Measurements from ENCODE around the gene TOX3. TPM values are rescaled to one million over a fixed set of nuclear protein-coding genes. Genes with fewer than 3 reads are reported as not detected.

TOX3 gene
- total and polyA plus RNA-seq, 4 donors: 1.3 to 3.5 (median 2.4) TPM

GRCh38 chr16:52533296-52533695, 13.6 kb downstream of the TOX3 start:
- Histone ChIP-seq H3K4me3 (ENCODE audit: low read depth in 1 of 3, low read length in 3 of 3) (no peak overlapping the region), H3K36me3 (ENCODE audit: control insufficient read depth in 4 of 4, insufficient read depth in 3 of 4, low read depth in 1 of 4, low read length in 3 of 4) (no peaks in the 10 kb centered on the region), H3K9me3 (ENCODE audit: control insufficient read depth in 4 of 4, low read length in 3 of 4) (no peaks in the 10 kb centered on the region), H3K4me1 (ENCODE audit: control insufficient read depth in 4 of 4, insufficient read depth in 4 of 4, low read length in 3 of 4) (peaks cover 1 to 5% (median 3%) of the 10 kb centered on the region in 4 donors), H3K9ac (ENCODE audit: low read depth in 1 of 2, low read length in 2 of 2) (no peak overlapping the region), H3K27ac (ENCODE audit: low read depth in 1 of 2, low read length in 2 of 2) (no peak overlapping the region), H3K27me3 (ENCODE audit: control insufficient read depth in 4 of 4, insufficient read depth in 4 of 4, low read length in 3 of 4) (no peaks in the 10 kb centered on the region)
- no peak for DNase-seq (ENCODE audit: low spot score)
- TF ChIP-seq RAD21 (IDR thresholded peaks at IDR 0.05): no peak
- TF ChIP-seq GABPA (IDR thresholded peaks at IDR 0.05 in 1 of 2, conservative IDR thresholded peaks at IDR 0.05 in 1 of 2): no peak
- TF ChIP-seq ATF3 (IDR thresholded peaks at IDR 0.05): no peak
- TF ChIP-seq REST (IDR thresholded peaks at IDR 0.05): no peak
- TF ChIP-seq FOXA1 (IDR thresholded peaks at IDR 0.05): no peak
- TF ChIP-seq JUND (IDR thresholded peaks at IDR 0.05): no peak
- no peak for TF ChIP-seq SP1 (IDR thresholded peaks at IDR 0.05)
- no peak for TF ChIP-seq HNF4A (conservative IDR thresholded peaks at IDR 0.05)
- TF ChIP-seq ZBTB33 (IDR thresholded peaks at IDR 0.05): no peak
- no peak for TF ChIP-seq TAF1 (conservative IDR thresholded peaks at IDR 0.05)
- no peak for TF ChIP-seq HNF4G (IDR thresholded peaks at IDR 0.05)
- no peak for TF ChIP-seq YY1 (IDR thresholded peaks at IDR 0.05)
- WGBS: 91% methylated on average over 1 of the region's 1 CpG

GRCh38 chr16:52532384-52532783, 14.6 kb downstream of the TOX3 start:
- TF ChIP-seq HNF4A (conservative IDR thresholded peaks at IDR 0.05) (no peak), GABPA (IDR thresholded peaks at IDR 0.05 in 1 of 2, conservative IDR thresholded peaks at IDR 0.05 in 1 of 2) (no peak), TAF1 (conservative IDR thresholded peaks at IDR 0.05) (no peak), FOXA1 (IDR thresholded peaks at IDR 0.05) (no peak), SP1 (IDR thresholded peaks at IDR 0.05) (no peak), ATF3 (IDR thresholded peaks at IDR 0.05) (no peak), EGR1 (IDR thresholded peaks at IDR 0.05; ENCODE audit: low read depth in 2 of 2) (no peak), NR2F2 (IDR thresholded peaks at IDR 0.05) (no peak), ZBTB33 (IDR thresholded peaks at IDR 0.05) (no peak), MAX (IDR thresholded peaks at IDR 0.05) (no peak), YY1 (IDR thresholded peaks at IDR 0.05) (no peak), HNF4G (IDR thresholded peaks at IDR 0.05) (no peak), REST (IDR thresholded peaks at IDR 0.05) (no peak), CTCF (IDR thresholded peaks at IDR 0.05; ENCODE audit: low read depth, low read length, missing input control) (no peak), RAD21 (IDR thresholded peaks at IDR 0.05) (no peak), JUND (IDR thresholded peaks at IDR 0.05) (no peak), RXRA (IDR thresholded peaks at IDR 0.05) (no peak)
- DNase-seq (ENCODE audit: low spot score): no peak
- peaks cover 1 to 5% (median 3%) of the 10 kb centered on the region in 4 donors for H3K4me1 ChIP-seq (ENCODE audit: control insufficient read depth in 4 of 4, insufficient read depth in 4 of 4, low read length in 3 of 4)
- no peaks in the 10 kb centered on the region for H3K27me3 ChIP-seq (ENCODE audit: control insufficient read depth in 4 of 4, insufficient read depth in 4 of 4, low read length in 3 of 4)
- 87% methylated on average over 8 of the region's 8 CpGs for WGBS
- no peak overlapping the region for H3K27ac ChIP-seq (ENCODE audit: low read depth in 1 of 2, low read length in 2 of 2)
- H3K4me3 ChIP-seq (ENCODE audit: low read depth in 1 of 3, low read length in 3 of 3): no peak overlapping the region
- no peaks in the 10 kb centered on the region for H3K9me3 ChIP-seq (ENCODE audit: control insufficient read depth in 4 of 4, low read length in 3 of 4)
- no peaks in the 10 kb centered on the region for H3K36me3 ChIP-seq (ENCODE audit: control insufficient read depth in 4 of 4, insufficient read depth in 3 of 4, low read depth in 1 of 4, low read length in 3 of 4)
- no peak overlapping the region for H3K9ac ChIP-seq (ENCODE audit: low read depth in 1 of 2, low read length in 2 of 2)

Measured in liver (tissue), 9 donors.